Measurements from ENCODE around the gene FRMD6. TPM values are rescaled to one million over a fixed set of nuclear protein-coding genes. Genes with fewer than 3 reads are reported as not detected.

The FRMD6 gene
- total RNA-seq, 6 experiments from 2014 or later = 4.2 to 23.7 (median 5.9) TPM

- intact Hi-C loops (cut with DNase I) = no loop called here
- no peak overlapping the region for H3K4me3 ChIP-seq
Observed at GRCh38 chr14:51657762-51658161, 6.1 kb downstream of the FRMD6 start.

GRCh38 chr14:51658441-51659173, 6.9 kb downstream of the FRMD6 start:
- Histone ChIP-seq H3K36me3 (no peaks in the 10 kb centered on the region), H3K4me3 (no peak overlapping the region), H3K27ac (no peak overlapping the region), H3K27me3 (no peaks in the 10 kb centered on the region), H3K4me1 (peaks cover 0 to 2% (median 0%) of the 10 kb centered on the region in 4 donors), H3K9me3 (no peaks in the 10 kb centered on the region)
- DNase-seq (no peak), ATAC-seq (no peak)
- TF ChIP-seq POLR2A (IDR thresholded peaks at IDR 0.05) = no peak
- TF ChIP-seq, protein P1, sequence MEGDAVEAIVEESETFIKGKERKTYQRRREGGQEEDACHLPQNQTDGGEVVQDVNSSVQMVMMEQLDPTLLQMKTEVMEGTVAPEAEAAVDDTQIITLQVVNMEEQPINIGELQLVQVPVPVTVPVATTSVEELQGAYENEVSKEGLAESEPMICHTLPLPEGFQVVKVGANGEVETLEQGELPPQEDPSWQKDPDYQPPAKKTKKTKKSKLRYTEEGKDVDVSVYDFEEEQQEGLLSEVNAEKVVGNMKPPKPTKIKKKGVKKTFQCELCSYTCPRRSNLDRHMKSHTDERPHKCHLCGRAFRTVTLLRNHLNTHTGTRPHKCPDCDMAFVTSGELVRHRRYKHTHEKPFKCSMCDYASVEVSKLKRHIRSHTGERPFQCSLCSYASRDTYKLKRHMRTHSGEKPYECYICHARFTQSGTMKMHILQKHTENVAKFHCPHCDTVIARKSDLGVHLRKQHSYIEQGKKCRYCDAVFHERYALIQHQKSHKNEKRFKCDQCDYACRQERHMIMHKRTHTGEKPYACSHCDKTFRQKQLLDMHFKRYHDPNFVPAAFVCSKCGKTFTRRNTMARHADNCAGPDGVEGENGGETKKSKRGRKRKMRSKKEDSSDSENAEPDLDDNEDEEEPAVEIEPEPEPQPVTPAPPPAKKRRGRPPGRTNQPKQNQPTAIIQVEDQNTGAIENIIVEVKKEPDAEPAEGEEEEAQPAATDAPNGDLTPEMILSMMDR (IDR thresholded peaks at IDR 0.05) = no peak
- WGBS (ENCODE audit: insufficient coverage, low coverage, low lambda C conversion rate, missing lambda C conversion rate) = 81% methylated on average over 6 of the region's 6 CpGs
- intact Hi-C loops (cut with DNase I) = no loop called here

More at GRCh38 chr14:51657762-51658161, 6.1 kb downstream of the FRMD6 start:
- Histone ChIP-seq H3K9me3 (no peaks in the 10 kb centered on the region), H3K4me1 (peaks cover 0 to 10% (median 4%) of the 10 kb centered on the region in 4 donors), H3K27me3 (no peaks in the 10 kb centered on the region), H3K36me3 (no peaks in the 10 kb centered on the region), H3K27ac (no peak overlapping the region)
- TF ChIP-seq POLR2A (IDR thresholded peaks at IDR 0.05) = no peak
- TF ChIP-seq, protein P1 (IDR thresholded peaks at IDR 0.05) = no peak
- ATAC-seq (no peak), DNase-seq (no peak)
- WGBS (ENCODE audit: insufficient coverage, low coverage, low lambda C conversion rate, missing lambda C conversion rate) = no CpG with 5 or more reads among the region's 1 CpG

GRCh38 chr14:51660741-51661140, 9.0 kb downstream of the FRMD6 start:
- H3K36me3 ChIP-seq = no peaks in the 10 kb centered on the region
- WGBS (ENCODE audit: insufficient coverage, low coverage, low lambda C conversion rate, missing lambda C conversion rate) = 100% methylated on average over 2 of the region's 2 CpGs
- TF ChIP-seq, protein P1 (IDR thresholded peaks at IDR 0.05) = no peak
- no peak for TF ChIP-seq POLR2A (IDR thresholded peaks at IDR 0.05)
- no peak overlapping the region for H3K4me3 ChIP-seq
- H3K27ac ChIP-seq = no peak overlapping the region
- H3K27me3 ChIP-seq = no peaks in the 10 kb centered on the region
- H3K9me3 ChIP-seq = no peaks in the 10 kb centered on the region
- DNase-seq = no peak
- intact Hi-C loops (cut with DNase I) = no loop called here
- H3K4me1 ChIP-seq = no peaks in the 10 kb centered on the region
- no peak for ATAC-seq

DNA sequence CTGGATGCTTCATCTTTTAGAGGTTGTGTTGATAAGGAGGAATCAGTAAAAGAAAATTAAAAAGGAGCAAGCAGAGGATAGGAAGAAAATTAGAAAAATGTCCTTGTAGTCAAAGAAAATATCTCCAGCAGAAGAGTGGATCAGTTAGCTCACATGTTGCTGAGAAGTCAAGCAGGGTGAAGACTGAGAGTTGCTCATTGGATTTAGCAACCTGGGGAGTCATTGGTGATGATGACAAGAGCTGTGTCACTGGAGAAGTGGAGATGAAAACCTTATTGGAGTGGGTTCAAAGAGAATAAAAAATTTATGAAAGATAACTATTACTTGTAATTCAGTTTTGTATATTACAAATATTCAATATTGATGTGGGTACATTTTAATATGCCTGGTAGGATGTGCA, 9.8 kb downstream of the FRMD6 start:
- TF ChIP-seq, protein P1 (IDR thresholded peaks at IDR 0.05) = no peak
- TF ChIP-seq POLR2A (IDR thresholded peaks at IDR 0.05) = no peak
- H3K36me3 ChIP-seq = no peaks in the 10 kb centered on the region

More for the DNA sequence above, 9.8 kb downstream of the FRMD6 start:
- intact Hi-C loops (cut with DNase I) = no loop called here
- H3K4me3 ChIP-seq = no peak overlapping the region
- no peak for ATAC-seq
- H3K4me1 ChIP-seq = no peaks in the 10 kb centered on the region
- no peaks in the 10 kb centered on the region for H3K9me3 ChIP-seq
- no peak for DNase-seq
- H3K27me3 ChIP-seq = no peaks in the 10 kb centered on the region
- H3K27ac ChIP-seq = no peak overlapping the region

All from right lobe of liver (tissue), 6 donors.